GM23338 (cell line): ENCODE data around the gene FHOD1. TPM values are rescaled to one million over a fixed set of nuclear protein-coding genes. Genes with fewer than 3 reads are reported as not detected.

ENCODE experiments used
- ATAC-seq: fragments of 200-7000 bp; cut with Tn5 transposase; 3 replicates; pipeline ENCODE4 v1.9.1; 2020
- DNase-seq: peaks from one replicate; pipeline ENCODE4 v3.0.0-alpha.2; 2015; ENCODE audit warnings: low spot score
- H2AFZ ChIP-seq: fragments of 200-600 bp; sonication (generic); 2 replicates; pipeline ENCODE4 v1.8.0; 2016; ENCODE audit warnings: antibody characterized with exemption, mild to moderate bottlenecking, moderate library complexity
- H3F3A ChIP-seq: fragments of 200-600 bp; sonication (generic); replicated peaks from 2 replicates; pipeline ENCODE4 v1.8.0; 2017; ENCODE audit warnings: antibody characterized with exemption, mixed run types, low read depth
- H3K27ac ChIP-seq: fragments of 200-600 bp; sonication (generic); 2 replicates; pipeline ENCODE4 v1.6.1; 2016; ENCODE audit warnings: low read depth
- H3K27me3 ChIP-seq: fragments of 200-600 bp; sonication (generic); 2 replicates; pipeline ENCODE4 v1.8.0; 2016; ENCODE audit warnings: mild to moderate bottlenecking, mixed run types, moderate library complexity; ENCODE audit not compliant: insufficient read depth
- H3K36me3 ChIP-seq: fragments of 200-600 bp; sonication (generic); 2 replicates; pipeline ENCODE4 v1.8.0; 2016; ENCODE audit warnings: mild to moderate bottlenecking; ENCODE audit not compliant: insufficient read depth
- H3K4me1 ChIP-seq: fragments of 200-600 bp; sonication (generic); 2 replicates; pipeline ENCODE4 v1.8.0; 2016; ENCODE audit warnings: mild to moderate bottlenecking, moderate library complexity; ENCODE audit not compliant: insufficient read depth
- H3K4me2 ChIP-seq: fragments of 200-600 bp; sonication (generic); 2 replicates; pipeline ENCODE4 v1.7.1; 2017; ENCODE audit warnings: mixed run types
- H3K4me3 ChIP-seq: fragments of 200-600 bp; sonication (generic); 2 replicates; pipeline ENCODE4 v1.6.1; 2016; ENCODE audit warnings: mixed run types
- H3K79me2 ChIP-seq: fragments of 200-600 bp; sonication (generic); replicated peaks from 2 replicates; pipeline ENCODE4 v1.8.0; 2017; ENCODE audit warnings: mild to moderate bottlenecking; ENCODE audit not compliant: insufficient read depth
- H3K9me2 ChIP-seq: fragments of 200-600 bp; sonication (generic); 2 replicates; pipeline ENCODE4 v1.8.0; 2017; ENCODE audit not compliant: insufficient read depth
- H4K20me1 ChIP-seq: fragments of 200-600 bp; sonication (generic); replicated peaks from 2 replicates; pipeline ENCODE4 v1.8.0; 2017; ENCODE audit warnings: mild to moderate bottlenecking; ENCODE audit not compliant: insufficient read depth
- H3K27ac Mint-ChIP-seq: 2 replicates; pipeline ENCODE4 v1.8.0; 2020; ENCODE audit warnings: inconsistent platforms, mild to moderate bottlenecking, moderate library complexity, mixed read lengths
- H3K27me3 Mint-ChIP-seq: 3 replicates; pipeline ENCODE4 v1.8.0; 2022; ENCODE audit warnings: low read depth, mild to moderate bottlenecking, moderate library complexity, mixed read lengths, inconsistent platforms; ENCODE audit not compliant: insufficient read depth, poor library complexity
- H3K36me3 Mint-ChIP-seq: 3 replicates; pipeline ENCODE4 v1.8.0; 2021; ENCODE audit warnings: low read depth, mild to moderate bottlenecking, inconsistent platforms, moderate library complexity, mixed read lengths
- H3K4me1 Mint-ChIP-seq: 3 replicates; pipeline ENCODE4 v1.8.0; 2020; ENCODE audit warnings: mild to moderate bottlenecking, inconsistent platforms, mixed read lengths
- H3K4me3 Mint-ChIP-seq: 3 replicates; pipeline ENCODE4 v1.8.0; 2021; ENCODE audit warnings: moderate library complexity, mild to moderate bottlenecking, inconsistent platforms, mixed read lengths
- H3K9me3 Mint-ChIP-seq: 3 replicates; pipeline ENCODE4 v1.8.0; 2020; ENCODE audit warnings: moderate library complexity, mild to moderate bottlenecking, inconsistent platforms, mixed read lengths
- CREB1 ChIP-seq: fragments of 250-450 bp; sonication (Bioruptor Pico); IDR thresholded peaks from 2 replicates; pipeline ENCODE4 v1.5.0; 2020; ENCODE audit warnings: low read depth, mild to moderate bottlenecking, moderate library complexity
- NANOG ChIP-seq: IDR thresholded peaks from 2 replicates; pipeline ENCODE4 v1.6.1; 2016; ENCODE audit warnings: antibody characterized with exemption, borderline replicate concordance
- ZNF462 ChIP-seq: fragments of 250-450 bp; sonication (Bioruptor Pico); IDR thresholded peaks from 2 replicates; pipeline ENCODE4 v1.5.0; 2020; ENCODE audit warnings: mild to moderate bottlenecking, moderate library complexity
- polyA plus RNA-seq: library from polyadenylated mRNA; unstranded; fragments of >200 nt; fragmentation: Nextera tagmentation; extraction: Ambion mirVana; gene quantifications from 2 replicates; pipeline ENCODE4 v1.2.1, GENCODE V29; 2016
- total RNA-seq: library from RNA; depleted of rRNA; stranded (reverse); fragments of >200 nt; shearing (Covaris generic); gene quantifications from 2 replicates; pipeline ENCODE4 v1.2.3, GENCODE V29; 2014
- TF ChIP-seq, protein P1 (sequence below), 2 experiments: fragments of 200-600 bp in 1 of 2; sonication (generic) in 1 of 2; conservative IDR thresholded peaks; 2 replicates each; pipeline versions ENCODE4 v1.5.1 to v1.6.1; 2016 to 2017; ENCODE audit warnings: antibody characterized with exemption in 2 of 2, low read depth in 2 of 2, mild to moderate bottlenecking in 2 of 2, moderate library complexity in 1 of 2

FHOD1 gene
- total and polyA plus RNA-seq, 2 experiments from 2014 or later = 26.2 to 52.7 TPM

DNA sequence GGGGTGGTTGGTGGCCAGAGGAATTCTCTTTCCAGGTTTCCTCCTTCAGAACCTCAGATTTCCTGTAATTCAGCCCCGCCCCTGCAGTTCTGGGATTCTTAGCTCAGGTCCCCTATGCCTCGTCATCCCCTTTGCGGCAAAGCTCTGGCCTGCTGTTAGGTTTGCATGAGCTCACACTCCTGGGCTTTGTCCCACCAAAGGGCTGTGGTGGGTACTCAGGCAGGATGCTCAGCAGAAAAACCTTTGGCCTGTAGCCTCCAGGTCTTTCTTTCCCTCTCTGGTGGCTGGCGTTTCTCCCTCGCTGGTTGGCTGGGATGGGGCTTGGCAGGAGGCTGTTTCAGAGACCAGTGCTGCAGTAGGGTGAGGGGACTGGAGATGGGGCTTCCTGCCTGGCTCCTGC is 22.5 kb upstream of the FHOD1 start:
- Histone ChIP-seq H3K27ac (no peak overlapping the region), H4K20me1 (peaks cover 3% of the 10 kb centered on the region), H3F3A (no peaks in the 10 kb centered on the region), H2AFZ (no peak overlapping the region), H3K36me3 (no peaks in the 10 kb centered on the region), H3K4me3 (no peak overlapping the region), H3K79me2 (no peaks in the 10 kb centered on the region), H3K4me2 (0 out of 2 replicates have a peak overlapping the region, but pooled peaks have one; percentile 20), H3K9me2 (no peaks in the 10 kb centered on the region), H3K4me1 (peaks cover 7% of the 10 kb centered on the region; the same call in 1 of the 2 replicates), H3K27me3 (no peaks in the 10 kb centered on the region)
- TF ChIP-seq ZNF462 (no peak), NANOG (no peak), CREB1 (CRISPR knock-in tag) (no peak)
- TF ChIP-seq, protein P1, sequence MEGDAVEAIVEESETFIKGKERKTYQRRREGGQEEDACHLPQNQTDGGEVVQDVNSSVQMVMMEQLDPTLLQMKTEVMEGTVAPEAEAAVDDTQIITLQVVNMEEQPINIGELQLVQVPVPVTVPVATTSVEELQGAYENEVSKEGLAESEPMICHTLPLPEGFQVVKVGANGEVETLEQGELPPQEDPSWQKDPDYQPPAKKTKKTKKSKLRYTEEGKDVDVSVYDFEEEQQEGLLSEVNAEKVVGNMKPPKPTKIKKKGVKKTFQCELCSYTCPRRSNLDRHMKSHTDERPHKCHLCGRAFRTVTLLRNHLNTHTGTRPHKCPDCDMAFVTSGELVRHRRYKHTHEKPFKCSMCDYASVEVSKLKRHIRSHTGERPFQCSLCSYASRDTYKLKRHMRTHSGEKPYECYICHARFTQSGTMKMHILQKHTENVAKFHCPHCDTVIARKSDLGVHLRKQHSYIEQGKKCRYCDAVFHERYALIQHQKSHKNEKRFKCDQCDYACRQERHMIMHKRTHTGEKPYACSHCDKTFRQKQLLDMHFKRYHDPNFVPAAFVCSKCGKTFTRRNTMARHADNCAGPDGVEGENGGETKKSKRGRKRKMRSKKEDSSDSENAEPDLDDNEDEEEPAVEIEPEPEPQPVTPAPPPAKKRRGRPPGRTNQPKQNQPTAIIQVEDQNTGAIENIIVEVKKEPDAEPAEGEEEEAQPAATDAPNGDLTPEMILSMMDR (conservative IDR thresholded peaks at IDR 0.05; ENCODE audit: low read depth in 2 of 2) = no peak
- Mint-ChIP-seq H3K36me3 (no peaks in the 10 kb centered on the region; the same call in 2 of the 3 replicates), H3K27me3 (peaks cover 12% of the 10 kb centered on the region), H3K27ac (no peak overlapping the region), H3K4me1 (no peaks in the 10 kb centered on the region), H3K4me3 (no peak overlapping the region), H3K9me3 (no peaks in the 10 kb centered on the region)
- ATAC-seq (peak; percentile 76), DNase-seq (peak; percentile 60)
